ENCODE results near the gene IMMP2L.

Gene IMMP2L

GRCh38 chr7:110841840-110842545 lies 720.3 kb downstream of the IMMP2L start:
- no peak for DNase-seq

- DNase-seq: no peak
Observed at GRCh38 chr7:110839866-110840265, 722.4 kb downstream of the IMMP2L start.

- DNase-seq: no peak
Observed at GRCh38 chr7:110835849-110836248, 726.4 kb downstream of the IMMP2L start.

- DNase-seq: no peak
Observed at GRCh38 chr7:110835218-110835617, 727.1 kb downstream of the IMMP2L start.

- DNase-seq: no peak
Observed at GRCh38 chr7:110831419-110831818, 730.9 kb downstream of the IMMP2L start.

- no peak for DNase-seq
Observed at GRCh38 chr7:110830778-110831177, 731.5 kb downstream of the IMMP2L start.

- DNase-seq: no peak
Observed at GRCh38 chr7:110827936-110828335, 734.4 kb downstream of the IMMP2L start.

GRCh38 chr7:110827287-110827855 lies 734.9 kb downstream of the IMMP2L start:
- DNase-seq: no peak

- DNase-seq: no peak
Observed at GRCh38 chr7:110813986-110814385, 748.3 kb downstream of the IMMP2L start.

GRCh38 chr7:110809832-110810231 lies 752.5 kb downstream of the IMMP2L start:
- DNase-seq: no peak

GRCh38 chr7:110808361-110808760 lies 753.9 kb downstream of the IMMP2L start:
- DNase-seq: no peak

GRCh38 chr7:110804501-110804900 lies 757.8 kb downstream of the IMMP2L start:
- DNase-seq: no peak

- DNase-seq: no peak
Observed at GRCh38 chr7:110803602-110804143, 758.6 kb downstream of the IMMP2L start.

- DNase-seq: no peak
Observed at GRCh38 chr7:110801502-110801901, 760.8 kb downstream of the IMMP2L start.

GRCh38 chr7:110800984-110801383 lies 761.3 kb downstream of the IMMP2L start:
- DNase-seq: no peak

- no peak for DNase-seq
Observed at GRCh38 chr7:110797656-110798055, 764.6 kb downstream of the IMMP2L start.

GRCh38 chr7:110790992-110791391 lies 771.3 kb downstream of the IMMP2L start:
- DNase-seq: no peak

GRCh38 chr7:110786328-110786965 lies 775.8 kb downstream of the IMMP2L start:
- DNase-seq: no peak

GRCh38 chr7:110784749-110785148 lies 777.5 kb downstream of the IMMP2L start:
- no peak for DNase-seq

- DNase-seq: no peak
Observed at GRCh38 chr7:110780712-110781111, 781.6 kb downstream of the IMMP2L start.

GRCh38 chr7:110779339-110779738 lies 783.0 kb downstream of the IMMP2L start:
- no peak for DNase-seq

- DNase-seq: no peak
Observed at GRCh38 chr7:110775046-110775445, 787.2 kb downstream of the IMMP2L start.

- no peak for DNase-seq
Observed at GRCh38 chr7:110774071-110774470, 788.2 kb downstream of the IMMP2L start.

GRCh38 chr7:110772615-110773014 lies 789.7 kb downstream of the IMMP2L start:
- DNase-seq: no peak

Measured in NCI-H526 treated with DMSO at 0.1 percent for 48 hours (cell line).